Glutamatergic neuron (in vitro differentiated cells): ENCODE data around the gene TSHR. TPM values are rescaled to one million over a fixed set of nuclear protein-coding genes. Genes with fewer than 3 reads are reported as not detected.

Source experiments
- DNase-seq: peaks from one replicate; pipeline ENCODE4 v3.0.0; 2022
- H3K27ac Mint-ChIP-seq: one replicate; pipeline ENCODE4 v1.8.0; 2020; ENCODE audit warnings: mild to moderate bottlenecking, mixed read lengths, inconsistent platforms; ENCODE audit not compliant: unreplicated experiment
- H3K27me3 Mint-ChIP-seq: one replicate; pipeline ENCODE4 v1.8.0; 2020; ENCODE audit warnings: mild to moderate bottlenecking, moderate library complexity, mixed read lengths, inconsistent platforms; ENCODE audit not compliant: unreplicated experiment
- H3K36me3 Mint-ChIP-seq: one replicate; pipeline ENCODE4 v1.8.0; 2020; ENCODE audit warnings: mild to moderate bottlenecking, mixed read lengths, inconsistent platforms; ENCODE audit not compliant: unreplicated experiment
- H3K4me1 Mint-ChIP-seq: one replicate; pipeline ENCODE4 v1.8.0; 2020; ENCODE audit warnings: mild to moderate bottlenecking, low read depth, mixed read lengths, inconsistent platforms; ENCODE audit not compliant: unreplicated experiment
- H3K4me3 Mint-ChIP-seq: one replicate; pipeline ENCODE4 v1.8.0; 2020; ENCODE audit warnings: mild to moderate bottlenecking, mixed read lengths, inconsistent platforms; ENCODE audit not compliant: unreplicated experiment
- H3K9me3 Mint-ChIP-seq: one replicate; pipeline ENCODE4 v1.8.0; 2020; ENCODE audit warnings: mild to moderate bottlenecking, moderate library complexity, mixed read lengths, inconsistent platforms; ENCODE audit not compliant: unreplicated experiment
- total RNA-seq: library from RNA; stranded (reverse); fragmentation: NEBNext Ultra II Directional; extraction: Animal tissue kit (Norgen Biotek cat#: 25700); gene quantifications from one replicate; pipeline ENCODE4 v1.2.1, GENCODE V29; 2021; ENCODE audit not compliant: unreplicated experiment
- TF ChIP-seq, protein P1 (sequence below): fragments of 200-600 bp; sonication (generic); IDR thresholded peaks from one replicate; pipeline ENCODE4 v1.5.0; 2021; ENCODE audit not compliant: partially characterized antibody, unreplicated experiment

TSHR gene
- total RNA-seq, 1 donor from 2014 or later, result 0.74 TPM

DNA sequence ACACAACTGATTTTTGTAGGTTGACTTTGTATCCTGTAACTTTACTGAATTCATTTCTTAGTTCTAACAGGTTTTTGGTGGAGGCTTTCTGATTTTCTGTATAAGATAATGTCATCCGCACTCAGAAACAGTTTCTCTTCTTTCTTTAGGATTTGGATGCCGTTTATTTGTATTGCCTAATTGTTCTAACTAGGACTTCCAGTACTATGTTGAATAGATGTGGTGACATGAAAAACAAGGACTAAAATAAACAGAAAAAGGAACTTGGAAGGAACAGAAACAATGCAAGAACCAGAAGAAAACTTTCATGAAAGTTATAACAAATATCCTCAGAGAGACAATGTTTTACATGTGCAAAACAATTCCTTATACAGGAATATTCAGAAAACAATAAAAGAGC, 165.1 kb downstream of the TSHR start:
- H3K36me3 Mint-ChIP-seq, result no peaks in the 10 kb centered on the region
- H3K4me1 Mint-ChIP-seq, result no peaks in the 10 kb centered on the region
- H3K27me3 Mint-ChIP-seq, result no peaks in the 10 kb centered on the region
- H3K4me3 Mint-ChIP-seq, result no peak overlapping the region
- no peak for DNase-seq
- H3K9me3 Mint-ChIP-seq, result no peaks in the 10 kb centered on the region
- H3K27ac Mint-ChIP-seq, result no peak overlapping the region
- TF ChIP-seq, protein P1, sequence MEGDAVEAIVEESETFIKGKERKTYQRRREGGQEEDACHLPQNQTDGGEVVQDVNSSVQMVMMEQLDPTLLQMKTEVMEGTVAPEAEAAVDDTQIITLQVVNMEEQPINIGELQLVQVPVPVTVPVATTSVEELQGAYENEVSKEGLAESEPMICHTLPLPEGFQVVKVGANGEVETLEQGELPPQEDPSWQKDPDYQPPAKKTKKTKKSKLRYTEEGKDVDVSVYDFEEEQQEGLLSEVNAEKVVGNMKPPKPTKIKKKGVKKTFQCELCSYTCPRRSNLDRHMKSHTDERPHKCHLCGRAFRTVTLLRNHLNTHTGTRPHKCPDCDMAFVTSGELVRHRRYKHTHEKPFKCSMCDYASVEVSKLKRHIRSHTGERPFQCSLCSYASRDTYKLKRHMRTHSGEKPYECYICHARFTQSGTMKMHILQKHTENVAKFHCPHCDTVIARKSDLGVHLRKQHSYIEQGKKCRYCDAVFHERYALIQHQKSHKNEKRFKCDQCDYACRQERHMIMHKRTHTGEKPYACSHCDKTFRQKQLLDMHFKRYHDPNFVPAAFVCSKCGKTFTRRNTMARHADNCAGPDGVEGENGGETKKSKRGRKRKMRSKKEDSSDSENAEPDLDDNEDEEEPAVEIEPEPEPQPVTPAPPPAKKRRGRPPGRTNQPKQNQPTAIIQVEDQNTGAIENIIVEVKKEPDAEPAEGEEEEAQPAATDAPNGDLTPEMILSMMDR, result no peak

DNA sequence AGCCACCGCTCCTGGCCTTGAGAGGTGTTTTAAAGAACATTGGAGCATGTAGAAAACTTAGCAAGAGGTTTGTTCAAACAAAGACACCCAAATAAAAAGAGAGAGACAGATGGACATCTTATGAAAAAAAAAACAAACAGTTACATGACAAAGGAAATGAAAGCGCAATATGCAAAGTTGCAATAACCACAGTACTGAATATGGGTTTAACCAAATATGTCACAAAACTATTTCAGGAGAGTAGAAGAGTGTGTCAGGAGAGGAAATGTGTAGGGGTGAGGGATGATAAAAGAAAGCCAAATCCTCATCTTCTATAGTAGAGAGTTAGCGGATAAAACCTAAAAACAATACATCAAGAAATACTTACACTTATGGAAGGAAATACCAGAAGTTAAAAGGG, 166.9 kb downstream of the TSHR start:
- Mint-ChIP-seq H3K4me1 (no peaks in the 10 kb centered on the region), H3K36me3 (no peaks in the 10 kb centered on the region), H3K27ac (no peak overlapping the region), H3K27me3 (no peaks in the 10 kb centered on the region), H3K9me3 (no peaks in the 10 kb centered on the region), H3K4me3 (no peak overlapping the region)
- no peak for DNase-seq
- TF ChIP-seq, protein P1, result no peak

DNA sequence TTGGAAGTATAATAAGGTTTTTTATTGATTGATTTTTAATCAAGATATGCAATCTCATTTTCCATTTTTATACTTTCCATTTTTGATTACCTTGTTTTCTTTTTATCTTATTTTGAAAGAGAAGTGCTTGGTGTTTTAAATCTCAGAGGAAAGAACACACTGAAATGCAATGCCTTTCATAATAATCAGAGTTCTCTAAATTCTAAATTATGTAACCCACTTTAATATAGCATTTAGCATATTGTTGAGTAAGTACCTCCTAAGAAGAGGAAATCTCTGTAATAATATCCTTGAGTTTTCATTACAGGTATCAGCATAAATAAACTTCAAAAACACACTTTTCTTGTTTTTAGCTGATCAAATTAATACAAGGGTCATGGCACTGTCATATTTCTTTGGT, 168.4 kb downstream of the TSHR start:
- TF ChIP-seq, protein P1, result no peak
- H3K27me3 Mint-ChIP-seq, result no peaks in the 10 kb centered on the region

DNA sequence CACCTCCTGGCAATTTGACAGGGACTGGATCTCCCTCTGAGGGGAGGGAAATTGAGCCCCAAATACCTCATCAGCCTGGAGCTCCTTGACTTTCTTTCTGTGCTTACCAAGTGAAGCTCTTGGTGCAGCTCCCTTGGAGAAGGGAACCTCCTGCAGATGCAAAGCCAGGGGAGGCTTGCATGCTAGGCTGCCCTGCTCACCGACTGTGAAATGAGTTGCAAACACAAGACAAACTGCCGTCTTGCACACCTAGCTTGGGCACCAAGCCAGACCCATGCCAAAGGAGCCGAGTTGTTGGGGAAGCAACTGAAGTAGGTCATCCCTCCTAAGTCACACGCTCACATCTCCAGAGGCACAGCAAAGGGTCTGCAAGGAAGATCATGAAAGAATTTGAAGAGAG, 170.1 kb downstream of the TSHR start:
- DNase-seq, result no peak
- no peak overlapping the region for H3K4me3 Mint-ChIP-seq
- TF ChIP-seq, protein P1, result no peak
- H3K4me1 Mint-ChIP-seq, result no peaks in the 10 kb centered on the region
- H3K36me3 Mint-ChIP-seq, result no peaks in the 10 kb centered on the region
- H3K27me3 Mint-ChIP-seq, result no peaks in the 10 kb centered on the region
- H3K27ac Mint-ChIP-seq, result no peak overlapping the region
- H3K9me3 Mint-ChIP-seq, result no peaks in the 10 kb centered on the region

More for the DNA sequence above, 168.4 kb downstream of the TSHR start:
- H3K36me3 Mint-ChIP-seq, result no peaks in the 10 kb centered on the region
- no peak for DNase-seq
- no peak overlapping the region for H3K27ac Mint-ChIP-seq
- no peak overlapping the region for H3K4me3 Mint-ChIP-seq
- H3K4me1 Mint-ChIP-seq, result no peaks in the 10 kb centered on the region
- H3K9me3 Mint-ChIP-seq, result no peaks in the 10 kb centered on the region

DNA sequence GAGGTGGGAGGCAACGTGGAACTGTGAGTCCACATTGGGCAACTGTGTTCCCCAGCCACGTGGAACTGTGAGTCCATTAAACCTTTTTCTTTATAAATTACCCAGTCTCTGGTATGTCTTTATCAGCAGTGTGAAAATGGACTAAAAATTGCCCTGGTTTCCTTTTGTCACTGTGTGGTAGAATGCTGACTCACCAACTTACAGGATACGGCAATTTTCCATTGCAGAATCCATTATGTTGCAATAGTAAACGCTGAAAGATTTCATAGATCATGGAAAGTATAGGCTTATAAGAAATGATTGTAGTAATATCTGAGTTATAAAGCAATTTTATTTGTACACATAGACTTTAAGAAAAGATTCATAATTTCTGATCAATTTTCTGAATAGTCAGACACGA, 172.4 kb downstream of the TSHR start:
- H3K27me3 Mint-ChIP-seq, result no peaks in the 10 kb centered on the region
- H3K27ac Mint-ChIP-seq, result no peak overlapping the region
- no peaks in the 10 kb centered on the region for H3K9me3 Mint-ChIP-seq
- peaks cover 4% of the 10 kb centered on the region for H3K4me1 Mint-ChIP-seq
- no peak overlapping the region for H3K4me3 Mint-ChIP-seq
- H3K36me3 Mint-ChIP-seq, result no peaks in the 10 kb centered on the region
- TF ChIP-seq, protein P1, result no peak
- DNase-seq, result no peak
